Loucy (cell line): ENCODE measurements around the gene FAM13A.

Experiments used
- H2AFZ ChIP-seq: fragments of 200-600 bp; sonication (generic); 2 replicates; pipeline ENCODE4 v1.6.0; 2016; ENCODE audit warnings: antibody characterized with exemption, mild to moderate bottlenecking, low read length, moderate library complexity
- H3F3A ChIP-seq: fragments of 200-600 bp; 2 replicates; pipeline ENCODE4 v1.6.0; 2016; ENCODE audit warnings: antibody characterized with exemption, low read depth, mild to moderate bottlenecking
- H3K27me3 ChIP-seq: fragments of 200-600 bp; sonication (generic); 2 replicates; pipeline ENCODE4 v1.6.1; 2014; ENCODE audit warnings: low read length, mild to moderate bottlenecking; ENCODE audit not compliant: insufficient read depth, poor library complexity, severe bottlenecking
- H3K36me3 ChIP-seq: fragments of 200-600 bp; sonication (generic); 2 replicates; pipeline ENCODE4 v1.6.1; 2016; ENCODE audit warnings: low read length; ENCODE audit not compliant: insufficient read depth
- H3K4me1 ChIP-seq: fragments of 200-600 bp; sonication (generic); 2 replicates; pipeline ENCODE4 v1.5.1; 2014; ENCODE audit warnings: low read length, mild to moderate bottlenecking; ENCODE audit not compliant: insufficient read depth, poor library complexity, severe bottlenecking
- H3K4me2 ChIP-seq: fragments of 200-600 bp; sonication (generic); 2 replicates; pipeline ENCODE4 v1.6.0; 2014; ENCODE audit warnings: antibody characterized with exemption, low read length, low read depth, mild to moderate bottlenecking; ENCODE audit not compliant: poor library complexity, severe bottlenecking
- H3K4me3 ChIP-seq: fragments of 200-600 bp; sonication (generic); 2 replicates; pipeline ENCODE4 v1.5.1; 2014; ENCODE audit warnings: low read length, mild to moderate bottlenecking, mixed read lengths; ENCODE audit not compliant: poor library complexity, severe bottlenecking
- H3K79me2 ChIP-seq: fragments of 200-600 bp; sonication (generic); 2 replicates; pipeline ENCODE4 v1.6.1; 2014; ENCODE audit warnings: low read length; ENCODE audit not compliant: insufficient read depth
- H3K9ac ChIP-seq: fragments of 200-600 bp; sonication (generic); 2 replicates; pipeline ENCODE4 v1.6.0; 2014; ENCODE audit warnings: mild to moderate bottlenecking, low read depth, low read length, moderate library complexity; ENCODE audit not compliant: poor library complexity, severe bottlenecking
- H3K9me2 ChIP-seq: fragments of 200-600 bp; sonication (generic); replicated peaks from 2 replicates; pipeline ENCODE4 v1.6.1; 2016; ENCODE audit warnings: low read depth, low read length, mixed read lengths
- H3K9me3 ChIP-seq: fragments of 200-600 bp; sonication (generic); 2 replicates; pipeline ENCODE4 v1.6.1; 2014; ENCODE audit warnings: mild to moderate bottlenecking, antibody characterized with exemption, low read length, low read depth; ENCODE audit not compliant: insufficient read depth
- H4K20me1 ChIP-seq: fragments of 200-600 bp; sonication (generic); 2 replicates; pipeline ENCODE4 v1.6.0; 2014; ENCODE audit warnings: antibody characterized with exemption, low read length, mild to moderate bottlenecking; ENCODE audit not compliant: insufficient read depth, poor library complexity, severe bottlenecking
- EZH2phosphoT487 ChIP-seq: fragments of 200-600 bp; IDR thresholded peaks from 2 replicates; pipeline ENCODE4 v1.6.1; 2018; ENCODE audit warnings: antibody characterized with exemption, mild to moderate bottlenecking, moderate library complexity, borderline replicate concordance
- TF ChIP-seq, protein P1 (sequence below): fragments of 200-600 bp; sonication (generic); conservative IDR thresholded peaks from 2 replicates; pipeline ENCODE4 v1.5.1; 2014; ENCODE audit warnings: mild to moderate bottlenecking, antibody characterized with exemption, low read length

Gene FAM13A

DNA sequence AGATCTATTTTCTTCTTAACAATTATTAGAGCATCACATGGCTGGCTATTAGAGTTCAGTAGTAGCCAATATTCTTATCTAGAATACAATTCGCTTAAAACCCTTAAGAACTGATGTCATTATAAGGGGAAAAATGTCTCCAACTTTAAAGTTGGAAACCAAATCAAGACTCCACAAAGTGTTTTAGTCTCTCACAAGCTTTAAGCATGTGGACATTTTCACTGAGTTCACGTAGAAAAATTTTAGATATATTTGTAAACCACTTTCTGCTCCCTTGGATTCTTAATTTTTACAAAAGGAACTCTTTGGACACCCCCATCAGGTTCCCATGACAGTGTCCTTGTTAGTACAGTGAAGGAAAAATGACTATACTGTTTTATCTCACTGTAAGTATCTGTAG, 235.5 kb downstream of the FAM13A start:
- Histone ChIP-seq H3K4me1 (peaks cover 24% of the 10 kb centered on the region), H3K79me2 (0 out of 2 replicates have a peak, but pooled peaks cover 3% of the 10 kb centered on the region), H3K36me3 (no peaks in the 10 kb centered on the region), H3F3A (no peaks in the 10 kb centered on the region), H3K9me2 (no peaks in the 10 kb centered on the region), H3K4me2 (peak overlapping the region; percentile 84), H3K9ac (peak overlapping the region; percentile 64), H3K4me3 (peak overlapping the region; percentile 26), H2AFZ (no peak overlapping the region), H3K27me3 (no peaks in the 10 kb centered on the region), H3K9me3 (no peaks in the 10 kb centered on the region), H4K20me1 (no peaks in the 10 kb centered on the region)
- TF ChIP-seq, protein P1, sequence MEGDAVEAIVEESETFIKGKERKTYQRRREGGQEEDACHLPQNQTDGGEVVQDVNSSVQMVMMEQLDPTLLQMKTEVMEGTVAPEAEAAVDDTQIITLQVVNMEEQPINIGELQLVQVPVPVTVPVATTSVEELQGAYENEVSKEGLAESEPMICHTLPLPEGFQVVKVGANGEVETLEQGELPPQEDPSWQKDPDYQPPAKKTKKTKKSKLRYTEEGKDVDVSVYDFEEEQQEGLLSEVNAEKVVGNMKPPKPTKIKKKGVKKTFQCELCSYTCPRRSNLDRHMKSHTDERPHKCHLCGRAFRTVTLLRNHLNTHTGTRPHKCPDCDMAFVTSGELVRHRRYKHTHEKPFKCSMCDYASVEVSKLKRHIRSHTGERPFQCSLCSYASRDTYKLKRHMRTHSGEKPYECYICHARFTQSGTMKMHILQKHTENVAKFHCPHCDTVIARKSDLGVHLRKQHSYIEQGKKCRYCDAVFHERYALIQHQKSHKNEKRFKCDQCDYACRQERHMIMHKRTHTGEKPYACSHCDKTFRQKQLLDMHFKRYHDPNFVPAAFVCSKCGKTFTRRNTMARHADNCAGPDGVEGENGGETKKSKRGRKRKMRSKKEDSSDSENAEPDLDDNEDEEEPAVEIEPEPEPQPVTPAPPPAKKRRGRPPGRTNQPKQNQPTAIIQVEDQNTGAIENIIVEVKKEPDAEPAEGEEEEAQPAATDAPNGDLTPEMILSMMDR = no peak
- TF ChIP-seq EZH2phosphoT487 = no peak

GRCh38 chr4:88820698-88821415, 236.1 kb downstream of the FAM13A start:
- Histone ChIP-seq H3K9ac (no peak overlapping the region), H2AFZ (no peak overlapping the region), H3K9me3 (no peaks in the 10 kb centered on the region), H3K4me3 (peak overlapping the region; percentile 26), H3K9me2 (no peaks in the 10 kb centered on the region), H4K20me1 (no peaks in the 10 kb centered on the region), H3K4me2 (peak overlapping the region; percentile 84), H3K79me2 (0 out of 2 replicates have a peak, but pooled peaks cover 3% of the 10 kb centered on the region), H3K4me1 (peaks cover 27% of the 10 kb centered on the region), H3K36me3 (no peaks in the 10 kb centered on the region), H3F3A (no peaks in the 10 kb centered on the region), H3K27me3 (no peaks in the 10 kb centered on the region)
- TF ChIP-seq EZH2phosphoT487 = no peak
- TF ChIP-seq, protein P1 = no peak

GRCh38 chr4:88819818-88820697, 236.9 kb downstream of the FAM13A start:
- Histone ChIP-seq H3K9me2 (no peaks in the 10 kb centered on the region), H3K4me3 (peak overlapping the region; percentile 26), H3F3A (no peaks in the 10 kb centered on the region), H3K27me3 (no peaks in the 10 kb centered on the region), H3K9ac (no peak overlapping the region), H2AFZ (no peak overlapping the region), H3K4me1 (peaks cover 27% of the 10 kb centered on the region), H3K79me2 (0 out of 2 replicates have a peak, but pooled peaks cover 3% of the 10 kb centered on the region), H3K4me2 (peak overlapping the region; percentile 84), H3K9me3 (no peaks in the 10 kb centered on the region), H4K20me1 (no peaks in the 10 kb centered on the region), H3K36me3 (no peaks in the 10 kb centered on the region)
- TF ChIP-seq EZH2phosphoT487 = no peak
- TF ChIP-seq, protein P1 = no peak
